OCI-LY7 (cell line): ENCODE results near the gene RARG. TPM values are rescaled to one million over a fixed set of nuclear protein-coding genes. Genes with fewer than 3 reads are reported as not detected.

ENCODE experiments used
- Bru-seq: library from RNA; stranded (reverse); fragments of 400-500 nt; gene quantifications from one replicate; lab custom pipeline; 2021; lab: Mats Ljungman, UMichigan
- BruChase-seq, 2 experiments: library from RNA; stranded (reverse); fragments of 400-500 nt; gene quantifications; one replicate each; lab custom pipeline; 2021; lab: Mats Ljungman, UMichigan
- BruUV-seq: library from RNA; stranded (reverse); fragments of 400-500 nt; replicated peaks from 2 replicates; lab custom pipeline; 2021; lab: Mats Ljungman, UMichigan
- CTCF ChIA-PET: fragments of 300-600 bp; sonication (Branson Sonifier 250); formaldehyde crosslinking; loops from one replicate; lab custom pipeline; 2022; ENCODE audit warnings: antibody characterized with exemption; ENCODE audit not compliant: unreplicated experiment; lab: Charles Lee
- POLR2A ChIA-PET: fragments of 300-600 bp; sonication (Branson Sonifier 250); formaldehyde crosslinking; loops from one replicate; lab custom pipeline; 2022; ENCODE audit warnings: antibody characterized with exemption; lab: Charles Lee
- DNase-seq: peaks from one replicate; pipeline ENCODE4 v3.0.0-alpha.2; 2015; ENCODE audit warnings: low spot score
- H2AFZ ChIP-seq: fragments of 200-600 bp; sonication (generic), shearing (Covaris generic); 2 replicates; pipeline ENCODE4 v1.6.1; 2014; ENCODE audit warnings: mild to moderate bottlenecking, antibody characterized with exemption, low read length, moderate library complexity
- H3K27ac ChIP-seq: fragments of 200-600 bp; sonication (generic); 2 replicates; pipeline ENCODE4 v1.5.1; 2014; ENCODE audit warnings: mixed run types, low read depth, mild to moderate bottlenecking, moderate library complexity, low read length, inconsistent platforms; ENCODE audit not compliant: poor library complexity, severe bottlenecking
- H3K36me3 ChIP-seq: fragments of 200-600 bp; sonication (generic); 2 replicates; pipeline ENCODE4 v1.6.1; 2014; ENCODE audit warnings: mild to moderate bottlenecking, antibody characterized with exemption, low read length, moderate library complexity, mixed read lengths; ENCODE audit not compliant: insufficient read depth
- H3K4me1 ChIP-seq: fragments of 200-600 bp; sonication (generic); 2 replicates; pipeline ENCODE4 v1.5.1; 2014; ENCODE audit warnings: mild to moderate bottlenecking, low read length; ENCODE audit not compliant: insufficient read depth, poor library complexity, severe bottlenecking
- H3K4me2 ChIP-seq: fragments of 200-600 bp; sonication (generic); 2 replicates; pipeline ENCODE4 v1.6.1; 2014; ENCODE audit warnings: mild to moderate bottlenecking, low read length
- H3K4me3 ChIP-seq: fragments of 200-600 bp; sonication (generic); 2 replicates; pipeline ENCODE4 v1.5.1; 2014; ENCODE audit warnings: mild to moderate bottlenecking, low read depth, low read length; ENCODE audit not compliant: poor library complexity, severe bottlenecking
- H3K79me2 ChIP-seq: fragments of 200-600 bp; sonication (generic); 2 replicates; pipeline ENCODE4 v1.6.1; 2016; ENCODE audit warnings: low read depth, mild to moderate bottlenecking, low read length, moderate library complexity, mixed read lengths; ENCODE audit not compliant: insufficient read depth
- H3K9me2 ChIP-seq: fragments of 200-600 bp; sonication (generic); 2 replicates; pipeline ENCODE4 v1.6.1; 2016; ENCODE audit warnings: mild to moderate bottlenecking, low read length, mixed read lengths; ENCODE audit not compliant: insufficient read depth
- H3K9me3 ChIP-seq: fragments of 200-600 bp; sonication (generic); 2 replicates; pipeline ENCODE4 v1.6.1; 2014; ENCODE audit warnings: mild to moderate bottlenecking, mixed run types, low read length, mixed read lengths
- H4K20me1 ChIP-seq: fragments of 200-600 bp; sonication (generic); 2 replicates; pipeline ENCODE4 v1.6.1; 2014; ENCODE audit warnings: mild to moderate bottlenecking, antibody characterized with exemption, low read length, moderate library complexity, mixed read lengths; ENCODE audit not compliant: insufficient read depth
- CTCF ChIP-seq: fragments of 200-600 bp; sonication (generic); conservative IDR thresholded peaks from 2 replicates; pipeline ENCODE4 v1.5.1; 2014; ENCODE audit warnings: mild to moderate bottlenecking, antibody characterized with exemption, low read length, moderate library complexity, mixed read lengths
- EZH2phosphoT487 ChIP-seq: fragments of 200-600 bp; sonication (generic); IDR thresholded peaks from 2 replicates; pipeline ENCODE4 v1.6.1; 2018; ENCODE audit warnings: low read depth, borderline replicate concordance, mild to moderate bottlenecking, mixed run types, antibody characterized with exemption, low read length, moderate library complexity, mixed read lengths
- intact Hi-C: fragments of 100-400 bp; cut with micrococcal nuclease; formaldehyde crosslinking; loops from one replicate; pipeline ENCODE4 v1.10.0; 2022; ENCODE audit not compliant: unreplicated experiment
- long read RNA-seq: library from polyadenylated mRNA; stranded (forward); transcript quantifications from one replicate; pipeline ENCODE4 v2.0.0, GENCODE V29; 2022
- total RNA-seq, 2 experiments: library from RNA; depleted of rRNA in 1 of 2; stranded (reverse); fragments of >200 nt in 1 of 2; shearing (Covaris generic) in 1 of 2; gene quantifications; 2 replicates each; pipeline ENCODE4 v1.2.3, GENCODE V29; 2014 to 2022

The RARG gene
- total RNA-seq (2014; rRNA removed; shearing (Covaris generic)) (1.4 and 7.0 TPM in 2 replicates), total RNA-seq (2022) (5.1 and 8.4 TPM in 2 replicates), Bru-seq, nascent RNA (percentile 27 among the genes with signal in this experiment), BruChase-seq, experiment 1, labeled RNA remaining after a 6-hour chase (percentile 31 among the genes with signal in this experiment), BruChase-seq, experiment 2, labeled RNA remaining after a 2-hour chase (percentile 32 among the genes with signal in this experiment)
- long read RNA-seq, partial matches to known transcripts, result 3 of 8 reads
- long read RNA-seq, other reads (novel, unspliced or antisense), result 1 of 8 reads

DNA sequence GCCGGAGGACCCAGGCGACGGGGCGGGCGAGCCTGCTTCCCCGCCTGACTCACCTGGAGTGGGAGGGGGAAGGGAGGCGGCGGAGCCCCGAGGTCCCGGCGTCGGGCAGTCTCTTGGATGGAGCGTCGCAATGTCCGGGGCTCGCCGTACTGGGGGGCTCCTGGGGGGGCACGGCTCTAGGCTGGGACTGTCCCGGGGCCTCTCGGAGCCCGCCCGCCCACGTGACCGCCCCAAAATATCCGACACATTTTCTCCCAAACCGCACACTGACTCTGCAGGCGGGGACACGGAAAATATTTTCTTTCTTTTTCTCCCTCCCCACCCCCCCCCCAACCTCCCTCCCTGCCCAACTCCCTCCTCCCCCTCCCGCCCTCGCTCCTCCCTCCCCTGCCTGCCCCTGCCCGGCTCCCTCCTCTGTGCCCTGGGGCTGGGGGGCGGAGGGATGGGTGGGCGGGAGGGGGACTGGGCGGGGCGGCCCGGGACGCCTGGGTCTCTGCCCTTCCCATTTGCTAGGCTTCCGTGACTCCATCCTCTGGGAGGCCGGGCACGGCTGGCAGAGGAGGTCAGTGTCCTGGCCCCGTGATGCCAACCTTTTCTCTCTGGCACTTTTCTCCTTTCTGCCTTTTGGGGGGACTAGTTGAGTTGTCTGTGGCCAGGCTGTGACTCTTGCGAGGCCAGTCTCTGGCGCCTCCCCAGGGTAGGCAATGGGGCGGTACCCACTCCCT is at the start of gene RARG:
RARG (minus strand) TSS at position 289 of the 725 bp plus-strand sequence. CDS start 4,664 bp downstream, outside the sequence.
- H3K79me2 ChIP-seq, result no peaks in the 10 kb centered on the region
- no peak for TF ChIP-seq CTCF
- no peak for TF ChIP-seq EZH2phosphoT487
- peaks cover 12% of the 10 kb centered on the region for H3K4me1 ChIP-seq
- H4K20me1 ChIP-seq, result no peaks in the 10 kb centered on the region
- H3K36me3 ChIP-seq, result no peaks in the 10 kb centered on the region
- ChIA-PET CTCF (no interaction called here), POLR2A (no interaction called here)
- no TSS peak for BruUV-seq
- peak within 1 kb of the TSS; percentile 62 for H3K4me2 ChIP-seq
- H3K9me3 ChIP-seq, result no peaks in the 10 kb centered on the region
- 0 out of 2 replicates have a peak within 1 kb of the TSS, but pooled peaks have one; percentile 4 for H2AFZ ChIP-seq
- no peak for DNase-seq
- H3K27ac ChIP-seq, result no peak within 1 kb of the TSS
- intact Hi-C loops, result no loop called here
- H3K4me3 ChIP-seq, result peak within 1 kb of the TSS; percentile 60
- no peaks in the 10 kb centered on the region for H3K9me2 ChIP-seq

DNA sequence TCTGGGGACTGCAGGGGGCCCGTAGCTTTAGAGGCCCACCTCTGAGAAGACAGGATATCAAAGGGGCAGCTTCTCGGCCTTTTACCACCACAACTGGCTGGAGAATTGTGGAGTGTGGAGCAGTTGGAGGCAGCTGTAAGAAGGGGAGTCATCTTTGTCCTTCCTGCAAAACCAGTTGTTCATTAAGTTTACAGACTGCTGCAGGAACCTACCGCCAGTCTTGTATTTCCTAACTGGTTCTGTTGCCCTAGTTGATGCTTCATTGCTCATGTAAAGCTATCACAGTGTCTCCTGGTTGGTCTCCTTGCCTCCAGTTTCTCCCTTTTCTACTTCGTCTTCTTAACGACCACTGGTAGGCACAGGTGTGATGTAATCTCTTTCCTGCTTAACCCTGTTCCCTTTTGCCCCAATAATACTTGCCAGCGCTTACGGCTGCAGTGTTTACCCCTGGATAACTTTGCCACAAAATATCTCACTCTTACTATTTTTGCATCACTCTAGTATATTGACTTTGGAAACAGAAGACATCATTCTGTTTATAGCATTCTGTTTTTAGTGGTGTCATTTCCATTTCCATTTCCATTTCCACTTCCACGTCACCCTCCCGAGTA is 48.0 kb upstream of the RARG start:
- intact Hi-C loops, result no loop called here

More for the DNA sequence above, 48.0 kb upstream of the RARG start:
- DNase-seq, result no peak
- no peaks in the 10 kb centered on the region for H3K4me1 ChIP-seq
- no peak overlapping the region for H3K4me3 ChIP-seq
- H3K27ac ChIP-seq, result no peak overlapping the region
- peaks cover 97% of the 10 kb centered on the region for H3K36me3 ChIP-seq
- H3K9me3 ChIP-seq, result no peaks in the 10 kb centered on the region
- no peaks in the 10 kb centered on the region for H3K79me2 ChIP-seq
- no peak for TF ChIP-seq CTCF
- TF ChIP-seq EZH2phosphoT487, result no peak
- no peak overlapping the region for H3K4me2 ChIP-seq
- ChIA-PET CTCF (interaction anchor here (1.3 kb wide), 1 partner anchor 11 kb away, joined by 3 read pairs; no protein-coding TSS in a partner anchor), POLR2A (interaction anchor here (0.7 to 3.4 kb wide), 3 partner anchors 10 to 104 kb away, joined by 3 to 16 read pairs (median 5); partner anchors contain the start of gene PFDN5)
- BruUV-seq, result no TSS peak
- H4K20me1 ChIP-seq, result no peaks in the 10 kb centered on the region
- no peaks in the 10 kb centered on the region for H3K9me2 ChIP-seq
- no peak overlapping the region for H2AFZ ChIP-seq
